AG09309 (cell line): ENCODE measurements around the gene TADA2A.

Experiments
- DNase-seq: peaks from one replicate; pipeline ENCODE4 v3.0.0-alpha.2; 2010; ENCODE audit warnings: low read depth
- H3K4me3 ChIP-seq: 2 replicates; pipeline ENCODE4 v1.5.1; 2011; ENCODE audit warnings: mild to moderate bottlenecking, low read depth, low read length, moderate library complexity; ENCODE audit not compliant: control insufficient read depth
- TF ChIP-seq, protein P1 (sequence below): IDR thresholded peaks from 2 replicates; pipeline ENCODE4 v1.5.1; 2011; ENCODE audit warnings: mild to moderate bottlenecking, low read depth, low read length, inconsistent platforms; ENCODE audit not compliant: insufficient read depth, control insufficient read depth; ENCODE audit errors: missing control alignments

Gene TADA2A

GRCh38 chr17:37413875-37414519 is 7.3 kb downstream of the TADA2A start:
- no peak overlapping the region for H3K4me3 ChIP-seq
- no peak for DNase-seq
- TF ChIP-seq, protein P1, sequence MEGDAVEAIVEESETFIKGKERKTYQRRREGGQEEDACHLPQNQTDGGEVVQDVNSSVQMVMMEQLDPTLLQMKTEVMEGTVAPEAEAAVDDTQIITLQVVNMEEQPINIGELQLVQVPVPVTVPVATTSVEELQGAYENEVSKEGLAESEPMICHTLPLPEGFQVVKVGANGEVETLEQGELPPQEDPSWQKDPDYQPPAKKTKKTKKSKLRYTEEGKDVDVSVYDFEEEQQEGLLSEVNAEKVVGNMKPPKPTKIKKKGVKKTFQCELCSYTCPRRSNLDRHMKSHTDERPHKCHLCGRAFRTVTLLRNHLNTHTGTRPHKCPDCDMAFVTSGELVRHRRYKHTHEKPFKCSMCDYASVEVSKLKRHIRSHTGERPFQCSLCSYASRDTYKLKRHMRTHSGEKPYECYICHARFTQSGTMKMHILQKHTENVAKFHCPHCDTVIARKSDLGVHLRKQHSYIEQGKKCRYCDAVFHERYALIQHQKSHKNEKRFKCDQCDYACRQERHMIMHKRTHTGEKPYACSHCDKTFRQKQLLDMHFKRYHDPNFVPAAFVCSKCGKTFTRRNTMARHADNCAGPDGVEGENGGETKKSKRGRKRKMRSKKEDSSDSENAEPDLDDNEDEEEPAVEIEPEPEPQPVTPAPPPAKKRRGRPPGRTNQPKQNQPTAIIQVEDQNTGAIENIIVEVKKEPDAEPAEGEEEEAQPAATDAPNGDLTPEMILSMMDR = peak; percentile 35

GRCh38 chr17:37417852-37418251 is 11.2 kb downstream of the TADA2A start:
- DNase-seq = no peak
- no peak overlapping the region for H3K4me3 ChIP-seq
- TF ChIP-seq, protein P1 = no peak

- no peak for DNase-seq
- TF ChIP-seq, protein P1 = no peak
- H3K4me3 ChIP-seq = no peak overlapping the region
Measured at GRCh38 chr17:37422971-37423625, 16.4 kb downstream of the TADA2A start.

DNA sequence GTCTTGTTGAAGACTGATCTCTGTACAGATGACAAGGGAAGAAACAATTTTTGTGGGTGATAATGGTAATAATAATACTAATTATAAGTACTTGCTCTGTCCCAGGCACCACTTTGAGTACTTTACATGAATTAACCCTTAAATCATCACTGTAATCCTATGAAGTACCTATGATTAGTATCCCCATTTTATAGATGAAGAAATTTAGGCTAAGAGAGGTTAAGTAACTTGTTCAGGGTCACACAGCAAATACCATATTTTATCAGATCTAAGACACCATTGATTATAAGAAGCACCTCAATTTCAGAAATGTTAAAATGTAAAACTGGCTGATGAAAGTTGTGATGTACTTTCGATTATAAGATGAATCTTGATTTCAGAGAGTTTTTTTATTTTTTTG is 18.6 kb downstream of the TADA2A start:
- TF ChIP-seq, protein P1 = no peak
- no peak overlapping the region for H3K4me3 ChIP-seq
- no peak for DNase-seq

- TF ChIP-seq, protein P1 = no peak
Measured at GRCh38 chr17:37429039-37429438, 22.4 kb downstream of the TADA2A start.

DNA sequence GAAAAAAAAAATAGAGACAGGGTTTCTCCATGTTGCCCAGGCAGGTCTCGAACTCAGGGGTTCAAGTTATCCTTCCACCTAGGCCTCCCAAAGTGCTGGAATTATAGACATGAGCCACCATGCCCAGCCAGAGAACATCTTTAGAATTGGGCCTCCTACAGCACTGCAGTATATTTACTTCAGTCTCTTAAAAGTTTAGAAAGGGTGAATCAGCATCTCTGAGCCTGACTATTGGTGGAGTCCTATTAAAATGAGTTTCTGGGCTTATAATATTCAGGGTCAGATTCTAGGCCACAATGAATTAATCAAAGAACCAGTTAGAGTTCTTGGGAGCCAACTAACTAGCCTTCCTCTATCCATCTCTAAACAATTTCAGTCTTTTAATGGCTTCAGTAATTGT is 22.8 kb downstream of the TADA2A start:
- TF ChIP-seq, protein P1 = no peak

More at GRCh38 chr17:37429039-37429438, 22.4 kb downstream of the TADA2A start:
- H3K4me3 ChIP-seq = no peak overlapping the region
- no peak for DNase-seq

More for the DNA sequence above, 22.8 kb downstream of the TADA2A start:
- no peak overlapping the region for H3K4me3 ChIP-seq
- no peak for DNase-seq
